ENCODE data around the gene SNRPA1. TPM values are rescaled to one million over a fixed set of nuclear protein-coding genes. Genes with fewer than 3 reads are reported as not detected.
A peak's percentile ranks its signal among the peaks of the same experiment; 100 is the strongest.

Gene SNRPA1
- total and polyA plus RNA-seq, 2 of the 13 experiments (the other 11 are each of a cell fraction or from before 2014, with no cell fraction given): 41.2 to 108 TPM

GRCh38 chr15:101251830-101252820, 42.9 kb downstream of the SNRPA1 start, which contains the start of gene CHSY1 (continued):
- TF ChIP-seq BCLAF1 (IDR thresholded peaks at IDR 0.05) (no peak), ELK4 (CRISPR knock-in tag; IDR thresholded peaks at IDR 0.05; ENCODE audit: borderline replicate concordance) (no peak), ZNF343 (CRISPR knock-in tag; IDR thresholded peaks at IDR 0.05) (no peak), HNF1A (IDR thresholded peaks at IDR 0.05; ENCODE audit: low read depth) (no peak), HNF1A (CRISPR knock-in tag; IDR thresholded peaks at IDR 0.05; ENCODE audit: borderline replicate concordance) (peak; percentile 21; the same call in 1 of the 2 replicates), RBFOX2 (IDR thresholded peaks at IDR 0.05; ENCODE audit: low read depth, low read length) (peak; percentile 82), HNRNPK (IDR thresholded peaks at IDR 0.05; ENCODE audit: low read depth, low read length, poor library complexity, severe bottlenecking) (peak; percentile 29), RORA (CRISPR knock-in tag; IDR thresholded peaks at IDR 0.05) (no peak), RXRA (CRISPR knock-in tag; IDR thresholded peaks at IDR 0.05) (0 out of 2 replicates have a peak, but pooled peaks have one; percentile 54), ZNF782 (CRISPR knock-in tag; IDR thresholded peaks at IDR 0.05; ENCODE audit: borderline replicate concordance) (no peak), TRAFD1 (CRISPR knock-in tag; IDR thresholded peaks at IDR 0.05; ENCODE audit: borderline replicate concordance) (no peak), ARNT2 (CRISPR knock-in tag; IDR thresholded peaks at IDR 0.05; ENCODE audit: low read depth) (peak; percentile 35; the same call in 1 of the 2 replicates), TEAD2 (CRISPR knock-in tag; IDR thresholded peaks at IDR 0.05) (no peak), RFXAP (CRISPR knock-in tag; IDR thresholded peaks at IDR 0.05; ENCODE audit: borderline replicate concordance) (0 out of 2 replicates have a peak, but pooled peaks have one; percentile 51), KAT7 (CRISPR knock-in tag; IDR thresholded peaks at IDR 0.05; ENCODE audit: borderline replicate concordance) (peak; percentile 73; the same call in 1 of the 2 replicates)

Measured in HepG2 (cell line).